Breast epithelium (tissue), 3 donors: Measurements from ENCODE around the gene STRA8.

Experiments used
- POLR2A ChIP-seq: fragments of 450-650 bp; IDR thresholded peaks from one replicate; pipeline ENCODE4 v1.6.1; 2016; ENCODE audit warnings: antibody characterized with exemption, mild to moderate bottlenecking, moderate library complexity
- POLR2AphosphoS5 ChIP-seq, 3 donors: sonication (generic); formaldehyde crosslinking; IDR thresholded peaks; one replicate each; pipeline ENCODE4 v1.6.1; 2017; ENCODE audit warnings: antibody characterized with exemption in 3 of 3
- TF ChIP-seq, protein P1 (sequence below), 3 donors: fragments of 450-650 bp; IDR thresholded peaks; one replicate each; pipeline ENCODE4 v1.5.1; 2016 to 2017; ENCODE audit warnings: antibody characterized with exemption in 3 of 3, mild to moderate bottlenecking in 3 of 3, moderate library complexity in 3 of 3

DNA sequence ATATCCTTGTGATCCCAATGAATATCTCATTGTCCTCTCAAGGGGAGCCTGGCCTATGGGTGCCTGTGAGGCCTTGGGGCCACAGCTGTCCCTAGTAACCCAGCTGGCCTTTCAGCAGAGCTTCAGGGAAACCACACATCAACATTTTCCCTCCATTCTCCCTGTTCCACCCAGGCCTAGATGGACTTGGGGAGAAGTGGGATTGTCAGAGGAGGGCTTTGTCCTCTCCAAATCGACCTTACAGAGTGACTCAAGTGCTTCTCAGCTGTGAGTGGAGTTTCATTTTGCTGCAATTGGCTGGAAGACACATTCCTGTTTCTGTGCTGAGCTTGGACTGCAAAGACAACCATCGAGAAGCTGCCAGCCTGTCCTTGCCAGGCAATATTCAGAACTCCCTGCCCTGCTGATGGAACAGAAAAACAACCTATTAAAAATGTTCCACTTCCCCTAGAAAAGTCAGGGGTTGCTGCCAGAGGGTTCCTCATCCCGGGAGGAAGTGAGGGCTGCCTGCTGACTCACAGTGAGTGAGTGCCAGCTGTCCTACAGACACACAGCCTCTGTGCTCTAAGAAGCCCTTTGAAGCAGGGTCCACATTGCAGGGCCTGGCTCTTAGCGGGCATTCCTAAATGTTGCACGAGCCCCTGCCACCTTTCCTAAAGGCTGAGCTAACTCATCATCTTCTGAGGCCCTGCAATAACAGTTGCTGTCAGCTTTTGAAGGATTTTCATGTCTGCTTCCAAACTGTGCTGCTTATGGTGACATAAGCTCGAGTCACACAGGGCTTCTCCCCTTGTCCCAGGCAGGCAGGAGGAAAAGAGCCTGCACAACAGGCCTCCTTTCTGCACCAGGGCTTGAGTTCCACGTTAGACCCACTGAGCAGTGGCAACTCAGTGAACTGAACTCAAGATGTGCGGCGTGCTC, 20.5 kb downstream of the STRA8 start:
- TF ChIP-seq, protein P1, sequence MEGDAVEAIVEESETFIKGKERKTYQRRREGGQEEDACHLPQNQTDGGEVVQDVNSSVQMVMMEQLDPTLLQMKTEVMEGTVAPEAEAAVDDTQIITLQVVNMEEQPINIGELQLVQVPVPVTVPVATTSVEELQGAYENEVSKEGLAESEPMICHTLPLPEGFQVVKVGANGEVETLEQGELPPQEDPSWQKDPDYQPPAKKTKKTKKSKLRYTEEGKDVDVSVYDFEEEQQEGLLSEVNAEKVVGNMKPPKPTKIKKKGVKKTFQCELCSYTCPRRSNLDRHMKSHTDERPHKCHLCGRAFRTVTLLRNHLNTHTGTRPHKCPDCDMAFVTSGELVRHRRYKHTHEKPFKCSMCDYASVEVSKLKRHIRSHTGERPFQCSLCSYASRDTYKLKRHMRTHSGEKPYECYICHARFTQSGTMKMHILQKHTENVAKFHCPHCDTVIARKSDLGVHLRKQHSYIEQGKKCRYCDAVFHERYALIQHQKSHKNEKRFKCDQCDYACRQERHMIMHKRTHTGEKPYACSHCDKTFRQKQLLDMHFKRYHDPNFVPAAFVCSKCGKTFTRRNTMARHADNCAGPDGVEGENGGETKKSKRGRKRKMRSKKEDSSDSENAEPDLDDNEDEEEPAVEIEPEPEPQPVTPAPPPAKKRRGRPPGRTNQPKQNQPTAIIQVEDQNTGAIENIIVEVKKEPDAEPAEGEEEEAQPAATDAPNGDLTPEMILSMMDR (IDR thresholded peaks at IDR 0.05), result no peak
- no peak for TF ChIP-seq POLR2A
- no peak for TF ChIP-seq POLR2AphosphoS5 (IDR thresholded peaks at IDR 0.05)
